H1 (cell line): ENCODE results near the gene NCAM1. TPM values are rescaled to one million over a fixed set of nuclear protein-coding genes. Genes with fewer than 3 reads are reported as not detected.

Source experiments
- BACH1 ChIP-seq: IDR thresholded peaks from 2 replicates; pipeline ENCODE4 v1.6.1; 2012; ENCODE audit warnings: low read length, improper control_type of control experiment
- CHD7 ChIP-seq: fragments of 300-600 bp; sonication (generic); IDR thresholded peaks from 2 replicates; pipeline ENCODE4 v1.7.1; 2012; ENCODE audit warnings: low read length, moderate library complexity, mild to moderate bottlenecking, inconsistent platforms; ENCODE audit not compliant: insufficient replicate concordance
- CTCF ChIP-seq, 3 experiments: IDR thresholded peaks; 1 replicate in 2 of 3; 2 replicates in 1 of 3; pipeline versions ENCODE4 v1.5.1 to v1.6.1; 2011; ENCODE audit warnings: low read length in 3 of 3, mild to moderate bottlenecking in 3 of 3, inconsistent platforms in 2 of 3, low read depth in 1 of 3, moderate library complexity in 1 of 3; ENCODE audit not compliant: insufficient read depth in 1 of 3; ENCODE audit errors: control extremely low read depth in 1 of 3
- E2F6 ChIP-seq: IDR thresholded peaks from 2 replicates; pipeline ENCODE4 v1.6.1; 2012; ENCODE audit warnings: inconsistent platforms
- KDM1A ChIP-seq: fragments of 200-600, 300-600 bp; sonication (generic); IDR thresholded peaks from 2 replicates; pipeline ENCODE4 v1.7.1; 2016; ENCODE audit warnings: mild to moderate bottlenecking, low read length, borderline replicate concordance
- MAX ChIP-seq: IDR thresholded peaks from 2 replicates; pipeline ENCODE4 v1.6.1; 2012; ENCODE audit warnings: inconsistent platforms
- POLR2A ChIP-seq, 2 experiments: IDR thresholded peaks; 1 replicate in 1 of 2; 2 replicates in 1 of 2; pipeline ENCODE4 v1.6.1; 2011; ENCODE audit warnings: low read depth in 2 of 2, low read length in 2 of 2, mild to moderate bottlenecking in 2 of 2; ENCODE audit errors: control extremely low read depth in 1 of 2
- polyA plus RNA-seq, 7 experiments: library from polyadenylated mRNA; depleted of rRNA in 3 of 7; stranded (reverse) in 5 of 7; unstranded in 2 of 7; fragments of >200 nt in 5 of 7; fragments of 200-250 nt in 2 of 7; gene quantifications; 1 replicate in 5 of 7; 2 replicates in 1 of 7; 4 replicates in 1 of 7; pipeline versions ENCODE4 v1.2.1 to v1.2.3, GENCODE V29; 2011 to 2013; ENCODE audit warnings: missing spikeins in 2 of 7, mixed read lengths in 2 of 7
- total RNA-seq: library from RNA; stranded (reverse); fragmentation: NEBNext Ultra II Directional; extraction: Animal tissue kit (Norgen Biotek cat#: 25700); gene quantifications from 2 replicates; pipeline ENCODE4 v1.2.1, GENCODE V29; 2021

The NCAM1 gene
- total and polyA plus RNA-seq, 2 of the 8 experiments (the other 6 are each of a cell fraction or from before 2014, with no cell fraction given), result 3.1 to 4.3 TPM

- TF ChIP-seq CTCF (IDR thresholded peaks at IDR 0.05; ENCODE audit: control extremely low read depth in 1 of 3, insufficient read depth in 1 of 3, low read depth in 1 of 3, low read length in 3 of 3) (no peak), E2F6 (peak; percentile 65; the same call in 1 of the 2 replicates), BACH1 (no peak), KDM1A (no peak), MAX (peak; percentile 79), POLR2A (IDR thresholded peaks at IDR 0.05; ENCODE audit: control extremely low read depth in 1 of 2, low read depth in 2 of 2, low read length in 2 of 2) (no peak), CHD7 (no peak)
Measured at GRCh38 chr11:113043698-113044097, 82.5 kb downstream of the NCAM1 start (continued).
